NCI-H1417 treated with DMSO at 0.1 percent for 48 hours (cell line): Measurements from ENCODE around the gene CSNK1G2.
A peak's percentile ranks its signal among the peaks of the same experiment; 100 is the strongest.

Experiments used
- DNase-seq: peaks from one replicate; lab custom pipeline; 2025; lab: John Stamatoyannopoulos, UW

The CSNK1G2 gene

DNA sequence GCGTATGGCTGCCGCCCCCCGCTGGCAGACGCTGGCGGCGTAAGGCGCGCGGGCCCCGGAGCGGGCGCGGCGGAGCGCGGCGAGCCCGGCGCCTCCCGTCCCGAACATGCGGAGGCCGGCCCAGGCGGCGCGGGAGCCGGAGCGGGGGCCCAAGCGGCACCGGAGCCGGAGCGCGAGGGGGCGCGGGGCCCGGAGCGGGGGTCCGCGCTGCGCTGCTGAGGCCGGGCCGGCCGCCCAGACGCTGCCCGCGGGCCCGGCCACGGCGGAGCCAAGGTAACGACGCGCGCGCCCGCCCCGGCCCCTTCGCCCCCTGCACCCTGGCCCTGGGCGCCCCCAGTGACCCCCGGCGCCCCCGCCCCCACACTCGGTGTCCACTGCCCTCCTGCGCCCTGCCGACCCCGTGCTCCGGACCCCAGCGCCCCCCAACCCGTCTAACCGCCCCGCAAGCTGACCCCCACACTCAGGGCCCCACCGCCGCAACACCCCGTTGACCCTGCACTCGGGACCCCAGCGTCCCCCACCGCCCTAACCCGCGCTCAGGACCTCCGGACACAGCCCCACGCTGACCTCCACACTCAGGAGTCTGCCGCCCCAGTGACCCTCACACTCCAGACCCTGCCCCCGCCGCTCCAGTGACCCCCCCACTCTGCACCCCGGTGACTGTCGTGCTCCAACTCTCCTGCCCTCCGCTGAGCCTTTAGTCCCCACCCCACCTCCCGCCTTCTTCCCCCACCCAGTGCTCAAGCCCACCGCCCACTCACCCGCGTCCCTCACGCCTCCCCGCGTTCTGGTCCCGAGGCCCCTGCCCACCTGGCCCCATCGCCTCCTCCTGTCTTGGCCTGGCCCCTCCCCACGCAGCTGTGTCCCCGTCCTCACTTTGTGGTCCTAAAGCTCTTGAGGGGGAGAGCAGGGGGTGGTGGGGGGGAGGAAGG is at the start of gene CSNK1G2:
TSS of gene CSNK1G2 (plus strand) at position 27 of the 932 bp plus-strand sequence. CDS start 28,601 bp downstream, outside the sequence.
- no peak for DNase-seq

DNA sequence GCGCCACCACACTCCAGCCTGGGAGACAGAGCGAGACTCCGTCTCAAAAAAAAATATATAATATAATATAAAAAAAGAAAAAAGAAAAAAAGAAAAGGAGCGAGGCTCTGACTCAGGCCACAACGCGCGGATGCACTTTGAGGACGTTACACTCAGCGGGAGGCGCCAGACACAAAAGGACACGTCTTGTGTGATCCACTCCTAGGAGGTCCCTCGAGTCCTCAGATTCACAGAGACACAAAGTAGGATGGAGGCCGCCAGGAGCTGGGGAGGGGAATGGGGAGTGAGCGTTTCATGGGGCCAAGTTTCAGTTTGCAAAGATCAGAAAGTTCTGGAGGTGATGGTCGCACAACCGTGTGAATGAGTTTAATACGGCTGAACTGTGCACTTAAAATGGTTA is 47.2 kb upstream of the CSNK1G2 start:
- DNase-seq, result no peak

DNA sequence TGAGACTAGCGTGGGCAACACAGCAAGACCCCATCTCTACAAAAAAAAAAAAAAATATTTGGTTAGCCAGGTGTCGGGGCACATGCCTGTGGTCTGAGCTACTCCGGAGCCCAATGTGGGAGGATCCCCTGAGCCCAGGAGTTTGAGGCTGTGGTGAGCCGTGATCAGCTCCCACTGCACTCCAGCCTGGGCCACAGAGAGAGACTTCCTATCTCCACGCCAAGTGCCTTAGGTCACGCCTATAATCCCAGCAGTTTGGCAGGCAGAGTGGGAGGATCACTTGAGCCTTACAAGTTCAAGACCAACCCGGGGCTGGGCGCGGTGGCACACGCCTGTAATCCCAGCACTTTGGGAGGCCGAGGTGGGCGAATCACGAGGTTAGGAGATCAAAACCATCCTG is 44.5 kb upstream of the CSNK1G2 start:
- DNase-seq, result no peak

DNA sequence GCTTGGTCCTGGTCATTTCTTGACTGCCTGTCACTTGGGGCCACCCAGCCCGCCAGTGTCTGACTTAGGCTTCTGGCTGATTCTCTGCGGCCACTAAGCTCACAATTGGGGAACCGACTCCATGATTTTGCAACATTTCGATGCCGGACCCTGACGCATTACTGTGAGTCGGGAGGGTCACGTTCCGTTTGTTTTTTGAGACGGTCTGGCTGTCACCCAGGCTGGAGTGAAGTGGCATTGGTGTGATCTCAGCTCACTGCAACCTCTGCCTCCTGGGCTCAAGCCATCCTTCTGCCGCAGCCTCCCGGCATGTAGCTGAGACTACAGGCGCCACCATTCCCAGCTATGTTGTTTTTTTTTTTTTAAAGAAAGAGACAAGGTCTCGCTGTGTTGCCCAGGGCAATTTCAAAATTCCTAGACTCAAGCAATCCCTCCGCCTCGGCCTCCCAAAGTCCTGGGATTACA is 39.0 kb upstream of the CSNK1G2 start:
- DNase-seq, result no peak

DNA sequence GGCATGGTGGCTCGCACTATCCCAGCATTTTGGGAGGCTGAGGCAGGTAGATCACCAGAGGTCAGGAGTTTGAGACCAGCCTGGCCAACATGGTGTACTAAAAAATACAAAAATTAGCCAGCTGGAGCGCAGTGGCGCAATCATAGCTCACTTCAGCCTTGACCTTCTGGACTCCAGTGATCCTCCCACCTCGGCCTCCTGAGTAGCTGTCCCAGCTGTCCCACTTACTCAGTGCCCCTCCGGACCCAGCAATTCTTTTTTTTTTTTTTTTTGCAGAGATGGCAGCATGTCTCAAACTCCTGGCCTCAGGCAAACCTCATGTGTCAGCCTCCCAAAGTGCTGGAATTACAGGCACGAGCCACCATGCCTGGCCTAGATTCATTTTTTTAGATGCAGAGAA is 38.0 kb upstream of the CSNK1G2 start:
- no peak for DNase-seq

DNA sequence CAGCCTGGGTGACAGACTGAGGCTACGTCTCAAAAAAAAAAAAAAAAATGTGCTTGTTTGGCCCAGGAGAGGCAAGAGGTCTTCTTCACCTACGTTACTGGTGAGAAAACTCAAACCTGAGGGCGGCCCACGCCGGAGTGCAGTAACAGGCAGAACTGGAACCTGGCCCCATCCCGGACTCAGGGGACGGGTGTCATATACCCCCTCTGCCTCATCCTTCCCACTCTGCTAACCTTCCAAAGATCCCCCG is 36.2 kb upstream of the CSNK1G2 start:
- DNase-seq, result no peak

DNA sequence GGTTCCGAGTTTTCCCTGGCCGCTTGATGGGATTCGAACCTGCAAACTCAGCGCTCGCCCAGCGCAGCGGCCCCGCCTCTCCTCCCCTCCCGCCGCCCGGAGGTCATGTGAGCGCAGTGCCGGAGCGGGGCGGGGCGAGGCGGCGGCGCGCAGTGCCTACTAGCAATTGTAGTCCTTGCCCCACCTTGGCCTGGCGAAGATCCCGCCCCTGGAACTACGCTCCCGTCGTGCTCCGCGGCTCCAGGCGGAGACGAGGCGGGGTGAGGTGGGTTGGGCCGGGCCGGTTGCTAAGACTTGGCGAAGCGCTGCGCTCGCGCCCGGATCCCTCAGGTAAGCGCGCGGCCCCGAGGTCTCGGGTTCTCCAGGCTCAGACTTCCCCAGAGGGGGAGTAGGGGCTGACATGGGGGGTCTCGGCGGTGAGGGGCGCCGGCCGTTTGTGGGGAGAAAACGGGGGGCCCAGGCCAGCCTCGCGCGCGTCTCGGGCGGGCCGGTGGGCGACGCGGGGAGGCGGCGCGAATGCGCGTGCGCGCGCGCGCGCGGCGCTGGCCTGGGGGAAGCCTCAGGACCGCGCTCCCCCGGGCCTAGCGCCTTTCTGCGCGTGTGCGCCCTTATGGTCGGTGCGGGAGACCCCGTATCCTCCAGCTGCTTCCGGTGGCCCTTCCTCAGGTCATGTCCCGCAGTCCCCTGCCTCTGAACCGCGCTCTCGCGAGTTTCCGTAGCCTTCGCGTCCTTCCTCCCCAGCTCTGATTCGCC is 35.7 kb upstream of the CSNK1G2 start, which contains the start of the genes ADAT3 and SCAMP4:
TSS of gene ADAT3 (plus strand) at position 290 of the 753 bp plus-strand sequence. CDS start 6,649 bp downstream, outside the sequence.
TSS of gene SCAMP4 (plus strand) at position 290 of the 753 bp plus-strand sequence. CDS start 9,621 bp downstream, outside the sequence.
- peak; percentile 95 for DNase-seq

DNA sequence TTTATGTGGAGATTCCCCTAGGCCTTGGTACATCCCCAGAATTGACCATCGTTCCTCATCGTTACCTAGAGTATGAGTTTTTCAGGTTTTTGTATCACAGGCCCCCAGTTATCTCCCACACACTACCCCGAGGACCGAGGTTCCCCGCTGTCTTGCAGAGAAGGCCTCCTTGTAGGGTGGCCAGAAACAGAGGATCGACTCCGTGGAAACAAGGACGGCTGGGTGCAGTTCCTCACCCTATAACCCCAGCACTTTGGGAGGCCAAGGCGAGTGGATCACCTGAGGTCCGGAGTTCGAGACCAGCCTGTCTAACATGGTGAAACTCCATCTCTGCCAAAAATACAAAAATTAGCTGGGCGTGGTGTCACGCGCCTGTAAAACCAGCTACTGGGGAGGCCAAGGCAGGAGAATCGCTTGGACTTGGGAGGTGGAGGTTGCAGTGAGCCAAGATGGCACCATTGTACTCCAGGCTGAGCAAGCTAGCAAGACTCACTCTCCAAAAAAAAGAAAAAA is 35.1 kb upstream of the CSNK1G2 start:
- DNase-seq, result no peak

DNA sequence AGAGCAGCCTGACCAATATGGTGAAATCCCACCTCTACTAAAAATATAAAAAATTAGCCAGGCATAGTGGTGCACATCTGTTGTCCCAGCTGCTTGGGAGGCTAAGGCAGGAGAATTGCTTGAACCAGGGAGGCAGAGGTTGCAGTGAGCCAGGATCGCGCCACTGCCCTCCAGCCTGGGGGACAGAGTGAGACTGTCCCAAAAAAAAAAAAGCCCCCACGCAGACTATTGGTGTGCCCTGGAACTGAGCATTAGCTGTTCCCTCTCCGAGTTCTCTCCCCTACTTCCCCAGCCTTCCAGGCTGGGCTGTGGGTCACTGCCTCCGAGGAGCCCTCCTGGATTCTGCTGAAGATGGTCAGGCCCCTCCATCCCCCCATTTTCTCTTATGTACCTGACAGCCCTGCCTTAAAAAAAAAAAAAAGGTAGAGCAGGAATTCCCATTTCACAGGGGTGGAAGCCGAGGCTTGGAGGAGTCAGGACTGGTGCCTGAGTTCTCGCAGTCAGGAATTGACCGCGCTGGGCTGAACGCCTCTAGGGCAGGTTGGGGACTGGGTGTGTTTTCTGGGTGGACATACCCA is 33.9 kb upstream of the CSNK1G2 start:
- no peak for DNase-seq

DNA sequence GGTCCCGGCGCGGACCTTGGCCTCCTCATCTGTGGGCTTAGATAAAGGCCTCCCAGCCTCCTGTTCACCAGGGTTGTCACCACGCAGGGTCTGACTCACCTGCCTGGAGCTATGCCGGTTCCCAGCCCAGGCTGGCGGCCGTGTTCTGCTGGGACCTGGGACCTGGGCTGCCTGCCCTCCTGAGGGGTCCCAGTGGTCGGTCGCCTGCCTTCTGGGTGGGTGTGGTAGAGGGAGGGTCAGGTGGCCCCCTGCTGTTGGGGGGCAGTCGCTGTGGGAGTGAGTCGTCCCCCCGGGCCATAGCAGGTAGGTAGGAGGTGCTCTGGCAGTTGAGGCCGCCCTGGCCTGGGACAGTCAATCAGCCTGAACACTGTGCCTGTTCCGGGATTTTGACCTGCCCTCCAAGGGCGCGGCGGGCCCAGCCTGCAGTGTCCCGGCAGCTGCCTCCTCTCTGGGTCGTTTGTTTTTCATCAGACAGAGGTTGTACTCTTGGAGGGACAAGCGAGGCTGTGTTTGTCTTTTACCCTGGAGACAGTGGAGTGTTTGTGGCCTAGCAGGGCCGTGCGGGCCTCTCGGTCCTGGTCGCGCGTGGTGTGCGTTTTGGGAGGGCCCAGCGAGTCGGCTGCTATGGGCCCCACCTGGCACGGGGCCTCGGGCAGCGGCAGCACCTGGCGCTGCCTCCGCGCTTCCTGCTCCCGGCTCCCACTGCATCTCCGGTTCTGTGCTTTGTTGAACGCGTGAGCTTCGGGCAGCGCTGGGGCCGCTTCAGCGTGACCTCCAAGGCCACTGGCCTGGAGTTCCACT is 33.2 kb upstream of the CSNK1G2 start:
- no peak for DNase-seq

DNA sequence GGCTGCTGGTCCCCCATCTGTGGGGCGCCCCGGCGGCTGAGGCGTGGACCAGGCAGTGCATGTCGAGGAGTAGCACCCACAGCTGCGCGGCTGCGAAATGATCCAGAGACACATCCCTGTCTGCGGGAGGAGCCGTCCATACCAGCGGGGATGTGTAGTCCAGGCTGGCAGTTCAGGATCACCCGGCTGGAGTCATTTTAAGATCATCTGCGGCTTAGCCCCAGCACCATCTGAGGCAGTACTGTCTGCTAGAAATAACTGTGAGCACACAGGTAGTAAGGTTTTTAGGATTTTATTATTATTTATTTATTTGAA is 32.7 kb upstream of the CSNK1G2 start:
- DNase-seq, result no peak

DNA sequence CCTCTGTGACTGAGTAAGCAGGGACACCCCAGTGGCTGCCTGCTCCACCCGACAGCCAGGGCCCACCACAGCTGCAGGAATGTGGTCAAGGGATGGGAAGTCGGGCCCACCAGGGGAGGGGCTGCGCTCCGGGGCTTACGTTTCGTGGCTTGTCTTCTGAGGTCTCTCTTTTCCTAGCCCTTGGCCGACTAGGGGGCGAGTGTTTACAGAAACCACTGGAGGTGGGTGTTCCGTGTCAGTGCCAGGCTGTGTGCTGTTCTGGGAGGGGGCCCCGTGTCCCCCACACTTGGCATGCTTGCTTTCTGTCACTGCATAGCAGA is 31.3 kb upstream of the CSNK1G2 start:
- DNase-seq, result no peak

DNA sequence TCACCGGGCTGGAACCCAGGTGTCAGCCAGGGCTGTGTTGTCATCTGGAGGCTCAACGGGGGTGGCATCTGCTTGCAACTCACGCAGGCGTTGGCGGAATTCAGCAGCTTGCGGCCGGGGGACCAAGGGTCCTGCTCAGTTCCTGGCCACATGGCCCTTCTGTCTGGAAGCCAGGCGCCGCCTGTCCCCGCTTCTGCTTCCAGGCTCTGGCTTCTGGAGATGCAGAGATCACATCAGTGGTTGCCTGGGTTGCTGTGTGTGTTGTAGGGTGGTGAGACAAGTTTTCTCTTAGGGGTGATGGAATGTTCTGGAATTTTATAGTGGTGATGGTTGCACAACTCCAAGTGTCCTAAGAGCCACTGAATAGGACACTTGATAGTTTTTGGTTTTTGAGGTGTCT is 30.8 kb upstream of the CSNK1G2 start:
- DNase-seq, result no peak

DNA sequence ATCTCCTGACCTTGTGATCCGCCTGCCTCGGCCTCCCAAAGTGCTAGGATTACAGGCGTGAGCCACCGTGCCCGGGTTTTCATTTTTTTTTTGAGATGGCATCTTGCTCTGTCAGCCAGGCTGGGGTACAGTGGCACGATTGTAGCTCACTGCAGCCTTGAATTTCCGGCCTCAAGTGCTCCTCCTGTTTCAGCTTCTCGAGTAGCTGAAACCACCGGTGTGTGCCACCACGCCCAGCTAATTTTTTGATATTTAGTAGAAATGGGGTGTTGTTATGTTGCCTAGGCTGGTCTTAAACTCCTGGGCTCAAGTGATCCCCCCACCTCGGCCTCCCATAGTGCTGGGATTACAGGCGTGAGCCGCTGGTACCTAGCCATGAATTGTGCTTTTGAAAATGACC is 29.9 kb upstream of the CSNK1G2 start:
- no peak for DNase-seq

DNA sequence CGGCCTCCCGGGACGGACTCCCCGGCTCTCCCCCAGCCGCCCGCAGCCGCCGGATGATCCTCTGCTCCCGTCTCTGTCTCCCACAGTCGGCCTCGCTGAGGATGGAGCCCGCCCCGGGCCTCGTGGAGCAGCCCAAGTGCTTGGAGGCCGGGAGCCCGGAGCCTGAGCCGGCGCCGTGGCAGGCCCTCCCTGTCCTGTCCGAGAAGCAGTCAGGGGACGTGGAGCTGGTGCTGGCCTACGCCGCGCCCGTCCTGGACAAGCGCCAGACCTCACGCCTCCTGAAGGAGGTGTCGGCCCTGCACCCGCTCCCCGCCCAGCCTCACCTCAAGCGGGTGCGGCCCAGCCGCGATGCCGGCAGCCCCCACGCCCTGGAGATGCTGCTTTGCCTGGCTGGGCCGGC is 29.0 kb upstream of the CSNK1G2 start:
- no peak for DNase-seq

DNA sequence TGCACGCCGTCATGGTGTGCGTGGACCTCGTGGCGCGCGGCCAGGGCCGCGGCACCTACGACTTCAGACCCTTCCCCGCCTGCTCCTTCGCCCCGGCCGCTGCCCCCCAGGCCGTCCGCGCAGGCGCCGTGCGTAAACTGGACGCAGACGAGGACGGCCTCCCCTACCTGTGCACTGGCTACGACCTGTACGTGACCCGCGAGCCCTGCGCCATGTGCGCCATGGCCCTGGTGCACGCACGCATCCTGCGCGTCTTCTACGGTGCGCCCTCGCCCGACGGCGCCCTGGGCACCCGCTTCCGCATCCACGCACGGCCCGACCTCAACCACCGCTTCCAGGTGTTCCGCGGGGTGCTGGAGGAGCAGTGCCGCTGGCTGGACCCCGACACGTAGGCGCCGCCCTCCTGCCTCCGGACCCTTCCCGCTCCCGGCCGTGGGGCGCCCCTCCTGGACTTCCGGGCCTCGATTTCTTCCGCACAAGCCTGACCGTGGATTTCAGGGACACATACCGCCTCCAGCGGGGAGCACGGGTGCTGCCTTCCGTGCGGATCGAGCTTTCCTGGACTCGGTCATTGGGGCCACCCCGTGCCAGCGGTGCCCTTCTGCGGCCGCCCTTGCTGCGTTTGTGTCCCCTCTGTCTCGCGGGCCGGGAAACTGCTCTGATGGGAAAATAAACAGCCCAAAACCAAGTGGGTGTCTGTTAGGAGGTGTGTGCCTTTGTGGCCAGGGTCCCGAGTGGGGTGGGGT is 28.0 kb upstream of the CSNK1G2 start:
- no peak for DNase-seq

DNA sequence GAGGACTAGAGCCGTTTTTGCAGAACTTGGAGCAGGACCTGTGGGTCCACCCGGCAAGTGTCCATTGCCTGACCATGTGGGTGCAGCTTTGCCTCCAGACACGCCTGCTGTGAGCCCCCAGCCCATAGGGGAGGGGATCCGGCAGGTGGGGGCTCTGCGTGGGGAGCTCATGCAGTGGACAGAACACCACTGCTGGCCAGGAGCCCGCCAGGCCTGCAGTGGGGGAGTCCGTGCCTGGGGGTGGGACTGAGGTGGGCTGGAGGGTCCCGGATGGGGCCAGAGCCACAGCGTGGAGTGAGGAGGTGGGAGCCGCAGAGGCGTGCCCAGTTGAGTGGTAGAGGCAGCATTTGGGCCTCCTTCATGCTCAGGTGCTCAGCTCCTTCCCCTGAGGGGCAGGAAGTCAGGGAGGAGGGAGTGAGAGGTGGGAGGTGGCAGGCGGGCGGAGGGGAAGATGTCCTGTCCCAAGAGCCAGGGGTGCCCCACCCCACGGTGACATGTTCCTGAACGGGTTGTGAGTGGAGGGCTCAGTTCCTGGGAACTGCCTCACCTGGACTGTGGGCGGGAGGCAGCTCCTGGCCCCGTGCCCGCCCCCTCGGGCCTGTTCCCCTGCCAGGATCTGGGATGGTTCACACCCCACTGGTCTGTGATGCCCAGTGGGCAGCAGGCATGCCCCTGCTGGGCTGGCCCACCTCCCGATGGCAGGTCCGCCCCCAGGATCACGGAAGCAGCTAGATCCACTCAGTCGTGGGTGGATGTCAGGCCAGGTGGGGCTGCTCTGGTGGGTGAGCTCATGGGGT is 27.0 kb upstream of the CSNK1G2 start:
- DNase-seq, result no peak

DNA sequence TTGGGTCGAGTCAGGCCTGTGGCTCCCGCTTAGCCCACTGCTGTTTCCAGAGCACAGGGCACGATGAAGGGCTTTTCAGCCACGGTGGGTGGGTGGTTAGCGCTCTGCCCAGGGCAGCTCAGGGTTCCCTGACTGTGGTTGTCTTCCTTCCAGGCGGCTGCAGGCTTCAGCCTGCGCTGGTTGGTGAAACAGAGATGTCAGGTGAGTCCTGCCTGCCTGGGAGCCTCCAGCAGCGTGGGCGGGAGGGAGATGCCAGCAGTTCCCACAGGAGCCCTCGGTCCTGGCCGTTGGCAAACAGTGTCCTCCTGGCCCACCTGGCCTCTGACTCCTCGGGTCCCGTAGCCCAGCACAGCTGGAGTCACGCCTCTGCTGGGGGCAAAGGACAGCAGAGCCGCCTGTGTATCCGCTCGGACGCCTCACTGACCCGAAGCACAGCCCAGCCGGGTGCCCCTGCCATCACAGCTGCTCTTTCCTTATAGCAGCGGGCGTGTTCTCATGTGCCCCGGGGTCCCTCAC is 26.1 kb upstream of the CSNK1G2 start:
- DNase-seq, result no peak

DNA sequence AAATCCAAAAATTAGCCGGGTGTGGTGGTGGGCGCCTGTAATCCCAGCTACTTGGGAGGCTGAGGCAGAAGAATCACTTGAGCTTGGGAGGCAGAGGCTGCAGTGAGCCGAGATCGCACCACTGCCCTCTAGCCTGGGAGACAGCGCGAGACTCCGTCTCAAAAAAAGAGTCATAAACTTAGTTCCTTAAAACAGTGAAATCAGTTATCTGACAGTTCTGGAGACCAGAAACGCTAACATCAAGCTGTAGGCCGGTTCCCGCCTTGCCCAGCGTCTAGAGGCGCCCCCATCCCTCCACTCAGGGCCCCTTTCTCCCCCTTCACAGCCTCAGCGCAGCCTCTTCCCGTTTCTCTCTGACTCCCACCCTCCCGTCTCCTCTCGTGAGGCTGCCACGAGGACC is 23.8 kb upstream of the CSNK1G2 start:
- DNase-seq, result no peak

DNA sequence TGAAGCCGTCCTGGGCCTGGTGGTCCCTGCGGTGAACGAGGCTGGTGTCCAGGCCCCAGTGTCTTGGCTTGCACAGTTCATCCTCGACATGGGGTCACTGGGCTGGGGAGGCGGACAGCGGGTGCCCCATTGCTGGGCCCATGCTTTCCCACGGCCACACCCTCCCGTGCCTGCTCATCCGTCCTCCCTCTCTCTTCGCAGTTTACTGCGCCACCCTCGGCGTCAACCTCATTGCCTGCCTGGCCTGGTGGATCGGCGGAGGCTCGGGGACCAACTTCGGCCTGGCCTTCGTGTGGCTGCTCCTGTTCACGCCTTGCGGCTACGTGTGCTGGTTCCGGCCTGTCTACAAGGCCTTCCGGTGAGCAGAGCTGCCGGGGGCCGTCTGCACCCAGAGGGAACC is 23.0 kb upstream of the CSNK1G2 start:
- DNase-seq, result no peak
